B cell (primary cell): Measurements from ENCODE around the gene TMED6. TPM values are rescaled to one million over a fixed set of nuclear protein-coding genes. Genes with fewer than 3 reads are reported as not detected.

Experiments
- ATAC-seq: fragments of 200-7000 bp; cut with Tn5 transposase; one replicate; pipeline ENCODE4 v1.10.0; 2021; ENCODE audit warnings: low read depth, mild to moderate bottlenecking, moderate number of reproducible peaks, moderate library complexity
- CTCF ChIA-PET: fragments of 350-600 bp; sonication (Branson Sonifier 250); formaldehyde crosslinking; loops from one replicate; lab custom pipeline; 2021; ENCODE audit warnings: antibody characterized with exemption, inconsistent platforms; lab: Charles Lee
- POLR2A ChIA-PET: fragments of 350-600 bp; sonication (Branson Sonifier 250); formaldehyde crosslinking; loops from one replicate; lab custom pipeline; 2021; ENCODE audit warnings: antibody characterized with exemption; lab: Charles Lee
- DNase-seq: peaks from one replicate; pipeline ENCODE4 v3.0.0; 2013
- H2AFZ ChIP-seq: 2 replicates; pipeline ENCODE4 v1.6.1; 2012; ENCODE audit warnings: mild to moderate bottlenecking, low read depth, low read length; ENCODE audit not compliant: insufficient read depth, poor library complexity, severe bottlenecking
- H3K27ac ChIP-seq, 2 donors: 1 replicate in 1 of 2; 2 replicates in 1 of 2; pipeline ENCODE4 v1.5.1; 2012 to 2013; ENCODE audit warnings: low read length in 2 of 2, mild to moderate bottlenecking in 2 of 2, moderate library complexity in 1 of 2
- H3K27me3 ChIP-seq, 4 experiments: fragments of 200-600 bp in 1 of 4; sonication (generic) in 1 of 4; replicated peaks in 1 of 4; 1 replicate in 2 of 4; 2 replicates in 2 of 4; pipeline versions ENCODE4 v1.6.1 to v1.7.0; 2013 to 2016; ENCODE audit warnings: low read length in 3 of 4, mild to moderate bottlenecking in 2 of 4, mixed read lengths in 1 of 4, moderate library complexity in 1 of 4; ENCODE audit not compliant: insufficient read depth in 4 of 4, control insufficient read depth in 3 of 4; ENCODE audit errors: control extremely low read depth in 1 of 4
- H3K36me3 ChIP-seq, 2 experiments: replicated peaks in 1 of 2; 1 replicate in 1 of 2; 2 replicates in 1 of 2; pipeline versions ENCODE4 v1.6.1 to v1.7.1; 2013; ENCODE audit warnings: low read length in 1 of 2; ENCODE audit not compliant: insufficient read depth in 2 of 2, control insufficient read depth in 1 of 2; ENCODE audit errors: control extremely low read depth in 1 of 2, extremely low read depth in 1 of 2
- H3K4me1 ChIP-seq, 2 donors: fragments of 200-600 bp in 1 of 2; sonication (generic) in 1 of 2; 1 replicate in 1 of 2; 2 replicates in 1 of 2; pipeline versions ENCODE4 v1.5.1 to v1.6.1; 2013 to 2017; ENCODE audit warnings: low read length in 2 of 2; ENCODE audit not compliant: control insufficient read depth in 2 of 2, insufficient read depth in 2 of 2
- H3K4me2 ChIP-seq: replicated peaks from 2 replicates; pipeline ENCODE3; 2012; ENCODE audit warnings: mild to moderate bottlenecking, low read depth, low read length; ENCODE audit not compliant: poor library complexity, severe bottlenecking
- H3K4me3 ChIP-seq, 5 experiments: fragments of 200-600 bp in 1 of 5; sonication (generic) in 1 of 5; 1 replicate in 3 of 5; 2 replicates in 2 of 5; pipeline versions ENCODE4 v1.5.1 to v1.7.0; 2011 to 2016; ENCODE audit warnings: low read length in 4 of 5, mild to moderate bottlenecking in 4 of 5, low read depth in 2 of 5, control low read depth in 1 of 5, moderate library complexity in 1 of 5; ENCODE audit not compliant: insufficient read depth in 1 of 5; ENCODE audit errors: control extremely low read depth in 1 of 5, extremely low read depth in 1 of 5
- H3K79me2 ChIP-seq: fragments of 200-600 bp; sonication (generic); one replicate; pipeline ENCODE4 v1.6.0; 2016; ENCODE audit warnings: low read length; ENCODE audit not compliant: control insufficient read depth, insufficient read depth
- H3K9ac ChIP-seq: fragments of 200-600 bp; sonication (generic); 2 replicates; pipeline ENCODE4 v1.6.1; 2017; ENCODE audit warnings: mild to moderate bottlenecking, low read length, moderate library complexity
- H3K9me3 ChIP-seq, 3 donors: one replicate each; pipeline versions ENCODE4 v1.6.1 to v1.7.1; 2013; ENCODE audit warnings: low read length in 2 of 3; ENCODE audit not compliant: control insufficient read depth in 2 of 3, insufficient read depth in 1 of 3; ENCODE audit errors: control extremely low read depth in 1 of 3
- H4K20me1 ChIP-seq: 2 replicates; pipeline ENCODE4 v1.6.0; 2012; ENCODE audit warnings: mild to moderate bottlenecking, low read length; ENCODE audit not compliant: insufficient read depth, control insufficient read depth, poor library complexity, severe bottlenecking
- H3K27ac Mint-ChIP-seq: one replicate; pipeline ENCODE4 v1.8.0; 2021; ENCODE audit warnings: mixed read lengths
- H3K27me3 Mint-ChIP-seq: one replicate; pipeline ENCODE4 v1.8.0; 2021; ENCODE audit warnings: mixed read lengths
- H3K4me1 Mint-ChIP-seq: one replicate; pipeline ENCODE4 v1.8.0; 2021; ENCODE audit warnings: mixed read lengths
- H3K4me3 Mint-ChIP-seq: one replicate; pipeline ENCODE4 v1.8.0; 2021; ENCODE audit warnings: mixed read lengths
- H3K9me3 Mint-ChIP-seq: one replicate; pipeline ENCODE4 v1.8.0; 2022; ENCODE audit warnings: mixed read lengths; ENCODE audit not compliant: insufficient read depth
- CTCF ChIP-seq: fragments of 200-600 bp; IDR thresholded peaks from one replicate; pipeline ENCODE4 v1.8.0; 2022; ENCODE audit warnings: antibody characterized with exemption, mild to moderate bottlenecking
- EZH2 ChIP-seq: IDR thresholded peaks from 2 replicates; pipeline ENCODE4 v1.6.1; 2012; ENCODE audit warnings: borderline replicate concordance, low read depth, mild to moderate bottlenecking, moderate library complexity, low read length; ENCODE audit not compliant: insufficient read depth, poor library complexity, severe bottlenecking
- WGBS: methylation state at CpG from one replicate; pipeline ENCODE4 v1.1.5; 2013; ENCODE audit warnings: missing lambda C conversion rate; ENCODE audit not compliant: insufficient coverage; 5-methylcytosine and 5-hydroxymethylcytosine counted together
- intact Hi-C: fragments of 100-400 bp; cut with micrococcal nuclease; formaldehyde crosslinking; loops from one replicate; pipeline ENCODE4 v1.10.0; 2022
- polyA plus RNA-seq: library from polyadenylated mRNA; depleted of rRNA; stranded (reverse); fragments of >200 nt; gene quantifications from 2 replicates; pipeline ENCODE4 v1.2.3, GENCODE V29; 2012
- total RNA-seq, 2 donors: library from RNA; stranded (reverse); fragments of 120-200 nt in 1 of 2; gene quantifications; 1 replicate in 1 of 2; 2 replicates in 1 of 2; pipeline versions ENCODE4 v1.2.3 to v1.2.4, GENCODE V29; 2013 to 2022

Gene TMED6
- total and polyA plus RNA-seq, 2 donors (not counting 1 experiment from before 2014, with no cell fraction given) = 0.78 to 4.5 TPM

- no peak for DNase-seq
- ATAC-seq = no peak
- CTCF ChIA-PET = no interaction called here
These were observed 3.4 kb downstream of the TMED6 start for GRCh38 chr16:69348222-69348621.

GRCh38 chr16:69346683-69347082 is 4.9 kb downstream of the TMED6 start:
- POLR2A ChIA-PET = no interaction called here
- H3K4me3 ChIP-seq = no peak overlapping the region
- H4K20me1 ChIP-seq = no peaks in the 10 kb centered on the region
- intact Hi-C loops = no loop called here
- no peak overlapping the region for H3K9ac ChIP-seq
- Mint-ChIP-seq H3K4me3 (no peak overlapping the region), H3K27me3 (no peaks in the 10 kb centered on the region), H3K9me3 (no peaks in the 10 kb centered on the region), H3K27ac (no peak overlapping the region), H3K4me1 (peaks cover 10% of the 10 kb centered on the region)
- H3K9me3 ChIP-seq = no peaks in the 10 kb centered on the region
- H3K36me3 ChIP-seq = peaks cover 0 to 14% of the 10 kb centered on the region in 2 experiments
- no peak overlapping the region for H3K27ac ChIP-seq
- CTCF ChIA-PET = no interaction called here
- H3K4me1 ChIP-seq = no peaks in the 10 kb centered on the region
- no peaks in the 10 kb centered on the region for H3K79me2 ChIP-seq
- no peak for ATAC-seq
- H2AFZ ChIP-seq = no peak overlapping the region
- 81% methylated on average over 3 of the region's 6 CpGs for WGBS
- no peak for DNase-seq
- no peak overlapping the region for H3K4me2 ChIP-seq
- TF ChIP-seq CTCF (no peak), EZH2 (no peak)
- H3K27me3 ChIP-seq = no peaks in the 10 kb centered on the region

More at GRCh38 chr16:69348222-69348621, 3.4 kb downstream of the TMED6 start:
- no peak overlapping the region for H3K27ac Mint-ChIP-seq
- Histone ChIP-seq H3K79me2 (no peaks in the 10 kb centered on the region), H3K4me1 (no peaks in the 10 kb centered on the region), H3K4me2 (no peak overlapping the region), H3K27me3 (no peaks in the 10 kb centered on the region), H3K9ac (no peak overlapping the region), H3K4me3 (no peak overlapping the region), H3K27ac (no peak overlapping the region), H3K9me3 (no peaks in the 10 kb centered on the region), H2AFZ (no peak overlapping the region), H4K20me1 (no peaks in the 10 kb centered on the region), H3K36me3 (peaks cover 2 to 12% of the 10 kb centered on the region in 2 experiments)
- intact Hi-C loops = no loop called here
- no peaks in the 10 kb centered on the region for H3K27me3 Mint-ChIP-seq
- H3K9me3 Mint-ChIP-seq = no peaks in the 10 kb centered on the region
- H3K4me1 Mint-ChIP-seq = peaks cover 7% of the 10 kb centered on the region
- TF ChIP-seq EZH2 (no peak), CTCF (no peak)
- POLR2A ChIA-PET = no interaction called here
- H3K4me3 Mint-ChIP-seq = no peak overlapping the region
- 100% methylated on average over 2 of the region's 6 CpGs for WGBS
